Mesendoderm (in vitro differentiated cells): ENCODE measurements around the gene CLEC6A. TPM values are rescaled to one million over a fixed set of nuclear protein-coding genes. Genes with fewer than 3 reads are reported as not detected.
"Not testable (repeated sequence)": the region's sequence is repeated elsewhere in the genome, so short reads cannot be mapped to it uniquely, and the experiment has no call there.

Experiments used
- DNase-seq: peaks from one replicate; pipeline ENCODE4 v3.0.0; 2013
- H2AK5ac ChIP-seq: 2 replicates; pipeline ENCODE4 v1.6.1; 2013; ENCODE audit warnings: low read length, inconsistent platforms
- H2BK120ac ChIP-seq: 2 replicates; pipeline ENCODE4 v1.6.1; 2013; ENCODE audit warnings: low read depth, mild to moderate bottlenecking, low read length, moderate library complexity, mixed read lengths
- H2BK15ac ChIP-seq: replicated peaks from 2 replicates; pipeline ENCODE4 v1.6.1; 2013; ENCODE audit warnings: low read depth, mild to moderate bottlenecking, moderate library complexity
- H2BK5ac ChIP-seq: 2 replicates; pipeline ENCODE4 v1.6.1; 2013; ENCODE audit warnings: low read length, inconsistent platforms
- H3K18ac ChIP-seq: 2 replicates; pipeline ENCODE4 v1.6.1; 2013; ENCODE audit warnings: mild to moderate bottlenecking, low read length, mixed read lengths
- H3K23ac ChIP-seq: one replicate; pipeline ENCODE4 v1.6.1; 2013; ENCODE audit warnings: low read length
- H3K27ac ChIP-seq: 2 replicates; pipeline ENCODE4 v1.5.1; 2013; ENCODE audit warnings: low read depth, mild to moderate bottlenecking, inconsistent platforms, low read length, moderate library complexity
- H3K27me3 ChIP-seq: 2 replicates; pipeline ENCODE4 v1.6.1; 2013; ENCODE audit warnings: low read length, control low read depth, mild to moderate bottlenecking, inconsistent platforms; ENCODE audit not compliant: insufficient read depth, poor library complexity
- H3K36me3 ChIP-seq: 2 replicates; pipeline ENCODE4 v1.6.1; 2013; ENCODE audit warnings: low read length, inconsistent platforms; ENCODE audit not compliant: control insufficient read depth, insufficient read depth
- H3K4ac ChIP-seq: one replicate; pipeline ENCODE4 v1.6.1; 2013; ENCODE audit warnings: low read depth, mild to moderate bottlenecking, low read length, moderate library complexity
- H3K4me1 ChIP-seq: 2 replicates; pipeline ENCODE4 v1.6.1; 2013; ENCODE audit warnings: low read depth, low read length, inconsistent platforms; ENCODE audit not compliant: control insufficient read depth
- H3K4me2 ChIP-seq: 2 replicates; pipeline ENCODE4 v1.6.1; 2013; ENCODE audit warnings: low read length
- H3K4me3 ChIP-seq: 2 replicates; pipeline ENCODE4 v1.5.1; 2013; ENCODE audit warnings: mild to moderate bottlenecking, low read length
- H3K56ac ChIP-seq: one replicate; pipeline ENCODE4 v1.6.1; 2013; ENCODE audit warnings: low read length
- H3K79me1 ChIP-seq: 2 replicates; pipeline ENCODE4 v1.6.1; 2013; ENCODE audit warnings: low read length, inconsistent platforms
- H3K79me2 ChIP-seq: 2 replicates; pipeline ENCODE4 v1.6.1; 2013; ENCODE audit warnings: mild to moderate bottlenecking, low read length; ENCODE audit not compliant: control insufficient read depth, insufficient read depth
- H3K9ac ChIP-seq: 2 replicates; pipeline ENCODE4 v1.6.1; 2013; ENCODE audit warnings: low read length, inconsistent platforms
- H4K5ac ChIP-seq: one replicate; pipeline ENCODE4 v1.6.1; 2013; ENCODE audit warnings: low read length
- H4K8ac ChIP-seq: one replicate; pipeline ENCODE4 v1.6.1; 2013; ENCODE audit warnings: low read depth, mild to moderate bottlenecking, control low read depth, low read length, moderate library complexity
- WGBS: extraction: QIAGEN DNeasy Blood & Tissue Kit; methylation state at CpG from one replicate; pipeline ENCODE4 v1.1.7; 2013; ENCODE audit warnings: low lambda C conversion rate, missing lambda C conversion rate; ENCODE audit not compliant: insufficient coverage; ENCODE audit errors: extremely low coverage; 5-methylcytosine and 5-hydroxymethylcytosine counted together
- polyA plus RNA-seq, 2 experiments: library from polyadenylated mRNA; stranded (reverse); fragments of 200-250 nt; gene quantifications; one replicate each; pipeline ENCODE4 v1.2.3, GENCODE V29; 2013

Gene CLEC6A
- 0.06 TPM for polyA plus RNA-seq (2013, experiment 1 of 2)
- polyA plus RNA-seq (2013, experiment 2 of 2) = 0.07 TPM

DNA sequence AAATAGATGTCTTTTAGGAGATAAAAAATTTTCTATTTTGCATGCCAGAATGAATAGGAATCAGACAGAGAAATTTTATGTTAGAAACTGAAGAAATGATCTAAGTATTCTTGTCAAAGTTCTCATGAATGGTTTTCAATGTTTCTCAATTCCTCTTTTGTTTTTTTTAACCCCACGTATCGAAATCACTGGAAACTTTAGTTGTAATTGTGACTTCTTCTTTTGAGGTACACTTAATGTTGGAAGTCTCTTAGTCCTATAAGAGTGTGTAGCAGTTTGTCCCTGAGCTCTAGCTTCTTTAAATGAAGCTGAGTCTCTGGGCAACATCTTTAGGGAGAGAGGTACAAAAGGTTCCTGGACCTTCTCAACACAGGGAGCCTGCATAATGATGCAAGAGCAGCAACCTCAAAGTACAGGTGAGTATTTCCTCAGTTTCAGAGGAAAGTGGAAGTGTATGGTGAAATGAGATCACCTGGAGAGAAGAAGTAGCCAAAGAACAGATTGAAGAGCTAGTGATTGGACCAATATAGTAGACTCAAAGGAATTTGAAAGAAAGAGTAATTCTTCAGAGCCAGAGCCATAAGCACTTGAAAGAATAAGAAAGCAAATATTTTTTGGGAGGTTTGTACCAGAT is at the start of gene CLEC6A:
Gene CLEC6A, plus strand, starts transcription at position 236 of the 634 bp plus-strand sequence. Its CDS starts 150 bp downstream, at position 386.
- no peak within 1 kb of the TSS for H3K23ac ChIP-seq
- peak within 1 kb of the TSS; percentile 39 for H3K56ac ChIP-seq
- no peak within 1 kb of the TSS for H4K8ac ChIP-seq
- no peak within 1 kb of the TSS for H3K4me3 ChIP-seq
- no peak within 1 kb of the TSS for H3K18ac ChIP-seq
- H2AK5ac ChIP-seq = no peak within 1 kb of the TSS
- H2BK5ac ChIP-seq = no peak within 1 kb of the TSS
- H3K27ac ChIP-seq = no peak within 1 kb of the TSS
- H4K5ac ChIP-seq = no peak within 1 kb of the TSS
- H2BK15ac ChIP-seq = no peak within 1 kb of the TSS
- no peaks in the 10 kb centered on the region for H3K79me1 ChIP-seq
- DNase-seq = no peak
- no peak within 1 kb of the TSS for H2BK120ac ChIP-seq
- WGBS = no CpG with 5 or more reads among the region's 2 CpGs
- no peak within 1 kb of the TSS for H3K9ac ChIP-seq
- H3K36me3 ChIP-seq = no peaks in the 10 kb centered on the region
- no peaks in the 10 kb centered on the region for H3K79me2 ChIP-seq
- H3K4me1 ChIP-seq = no peaks in the 10 kb centered on the region
- H3K4ac ChIP-seq = no peak within 1 kb of the TSS
- H3K27me3 ChIP-seq = no peaks in the 10 kb centered on the region
- no peak within 1 kb of the TSS for H3K4me2 ChIP-seq

DNA sequence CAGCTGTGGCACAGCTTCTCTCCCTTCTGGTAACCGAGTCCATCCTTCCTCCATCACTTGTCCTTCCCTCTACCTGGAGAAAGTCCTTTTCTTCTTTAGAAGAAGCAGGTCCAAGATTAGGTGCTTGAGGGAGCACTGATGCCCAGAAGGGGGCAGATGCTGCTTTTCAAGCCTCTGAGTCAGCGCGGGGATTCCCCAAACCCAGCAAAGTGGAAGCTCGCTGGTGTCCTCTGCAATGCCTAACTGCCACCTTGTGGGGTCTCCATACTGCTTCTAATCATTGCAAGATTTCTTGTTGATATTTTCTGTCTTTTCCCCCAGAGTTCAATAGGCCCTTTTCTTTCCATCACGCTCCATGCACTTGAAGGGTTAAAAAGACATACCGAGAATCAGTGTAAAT is 36.2 kb upstream of the CLEC6A start:
- no CpG with 5 or more reads among the region's 6 CpGs for WGBS
- H3K18ac ChIP-seq, H3K4me3 ChIP-seq, H3K36me3 ChIP-seq, H3K4ac ChIP-seq, H3K56ac ChIP-seq, DNase-seq, H3K79me1 ChIP-seq, H2AK5ac ChIP-seq, H4K8ac ChIP-seq, H3K23ac ChIP-seq, H3K79me2 ChIP-seq, H3K27me3 ChIP-seq, H3K9ac ChIP-seq, H2BK120ac ChIP-seq, H3K4me2 ChIP-seq, H2BK5ac ChIP-seq, H3K4me1 ChIP-seq, H3K27ac ChIP-seq, H4K5ac ChIP-seq, H2BK15ac ChIP-seq: not testable (repeated sequence)

DNA sequence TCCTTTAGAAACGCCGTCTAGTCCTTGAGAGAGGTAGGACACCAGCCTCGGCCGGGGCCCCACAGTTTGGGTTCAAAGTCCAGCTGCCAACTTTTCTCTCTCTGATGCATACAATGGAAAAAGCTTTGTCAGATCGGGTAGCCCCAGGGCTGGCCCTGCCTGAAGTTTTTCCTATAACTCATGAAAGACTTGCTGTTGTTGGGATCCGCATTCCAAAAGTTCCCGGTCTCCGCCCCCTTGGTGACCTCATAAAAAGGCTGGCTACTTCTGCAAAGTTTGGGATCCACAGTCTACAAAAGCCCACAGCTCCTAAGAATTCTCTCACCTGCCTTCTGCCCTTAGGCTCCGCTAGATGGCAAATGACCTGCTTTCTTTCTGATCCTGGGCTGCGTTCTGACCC is 35.3 kb upstream of the CLEC6A start:
- no peak overlapping the region for H2BK15ac ChIP-seq
- H3K79me1 ChIP-seq = no peaks in the 10 kb centered on the region
- H2BK5ac ChIP-seq = no peak overlapping the region
- no peak overlapping the region for H3K56ac ChIP-seq
- H4K5ac ChIP-seq = no peak overlapping the region
- no peak overlapping the region for H3K4ac ChIP-seq
- H3K79me2 ChIP-seq = no peaks in the 10 kb centered on the region
- no peak for DNase-seq
- H3K4me1 ChIP-seq = no peaks in the 10 kb centered on the region
- no peak overlapping the region for H3K9ac ChIP-seq
- H3K36me3 ChIP-seq = no peaks in the 10 kb centered on the region
- H3K23ac ChIP-seq = no peak overlapping the region
- H3K27ac ChIP-seq = no peak overlapping the region
- H3K4me3 ChIP-seq = no peak overlapping the region
- H4K8ac ChIP-seq = no peak overlapping the region
- H3K4me2 ChIP-seq = no peak overlapping the region
- H3K27me3 ChIP-seq = no peaks in the 10 kb centered on the region
- no peak overlapping the region for H2BK120ac ChIP-seq
- no CpG with 5 or more reads among the region's 10 CpGs for WGBS
- no peak overlapping the region for H3K18ac ChIP-seq
- H2AK5ac ChIP-seq = no peak overlapping the region

DNA sequence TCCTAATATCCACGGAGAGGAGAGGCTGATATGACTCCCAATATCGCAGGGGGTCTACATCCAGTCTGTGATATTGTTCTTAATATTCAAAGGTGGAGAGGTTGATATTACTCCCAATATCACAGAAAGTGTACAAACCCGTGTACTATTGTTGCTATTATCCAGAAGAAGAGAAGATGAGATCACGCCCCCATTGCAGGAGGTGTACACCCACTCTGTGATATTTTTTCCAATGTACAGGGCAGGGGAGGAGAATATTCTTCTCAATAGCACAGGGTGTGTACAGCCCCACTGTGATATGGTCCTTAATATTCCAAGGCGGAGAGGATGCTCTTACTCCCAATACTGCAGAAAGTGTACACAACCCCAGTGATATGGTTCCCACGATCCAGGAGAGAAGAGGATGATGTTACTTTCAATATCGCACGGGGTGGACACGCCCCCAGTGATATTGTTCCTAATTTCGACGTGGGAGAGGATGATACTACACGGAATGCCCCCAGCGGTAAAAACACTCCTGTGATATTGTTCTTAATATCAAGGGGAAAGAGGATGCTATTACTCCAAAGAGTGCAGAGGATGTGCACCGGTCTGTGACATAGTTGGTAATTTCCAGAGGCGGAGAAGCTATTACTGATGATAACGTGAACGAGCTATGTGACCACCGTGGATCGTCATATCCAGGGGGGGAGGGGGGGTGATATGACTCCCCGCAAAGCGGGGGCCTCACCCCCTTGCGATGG is 11.1 kb upstream of the CLEC6A start:
- no CpG with 5 or more reads among the region's 22 CpGs for WGBS
- H3K18ac ChIP-seq, H3K4me2 ChIP-seq, H3K9ac ChIP-seq, H3K79me2 ChIP-seq, H4K5ac ChIP-seq, H3K79me1 ChIP-seq, H3K56ac ChIP-seq, DNase-seq, H3K4me1 ChIP-seq, H2BK5ac ChIP-seq, H4K8ac ChIP-seq, H3K4ac ChIP-seq, H2BK15ac ChIP-seq, H2BK120ac ChIP-seq, H3K27me3 ChIP-seq, H3K4me3 ChIP-seq, H3K36me3 ChIP-seq, H2AK5ac ChIP-seq, H3K27ac ChIP-seq, H3K23ac ChIP-seq: not testable (repeated sequence)

DNA sequence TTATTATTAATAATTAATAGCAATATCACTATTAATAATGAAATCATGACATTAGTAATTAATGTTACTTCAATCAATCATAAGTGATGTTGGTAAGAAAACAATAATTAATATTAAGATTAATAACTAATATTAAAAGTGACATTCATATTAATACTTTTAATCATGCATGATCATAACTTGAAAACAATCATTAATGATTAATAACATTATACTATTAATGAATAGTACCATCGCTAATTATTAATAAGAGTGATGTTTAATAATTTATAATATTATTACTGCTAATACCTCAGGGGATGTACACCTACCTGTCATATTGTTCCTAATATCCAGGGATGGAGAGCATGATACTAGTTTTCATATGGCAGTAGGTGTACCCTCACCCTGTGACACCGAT is 10.0 kb upstream of the CLEC6A start:
- Histone ChIP-seq H3K18ac (no peak overlapping the region), H4K5ac (no peak overlapping the region), H2BK120ac (no peak overlapping the region), H3K9ac (no peak overlapping the region), H3K23ac (no peak overlapping the region), H3K27me3 (no peaks in the 10 kb centered on the region), H4K8ac (no peak overlapping the region), H2BK15ac (no peak overlapping the region), H3K4ac (no peak overlapping the region), H3K4me1 (no peaks in the 10 kb centered on the region), H3K27ac (no peak overlapping the region), H3K79me1 (no peaks in the 10 kb centered on the region), H3K56ac (no peak overlapping the region), H3K4me3 (no peak overlapping the region), H2AK5ac (no peak overlapping the region), H3K4me2 (no peak overlapping the region), H2BK5ac (no peak overlapping the region), H3K36me3 (no peaks in the 10 kb centered on the region), H3K79me2 (no peaks in the 10 kb centered on the region)
- no CpG with 5 or more reads among the region's 2 CpGs for WGBS
- DNase-seq = no peak
